ENCODE data around the gene PGM3.
A peak's percentile ranks its signal among the peaks of the same experiment; 100 is the strongest.

Gene PGM3

GRCh38 chr6:83183082-83183828 is 9.8 kb downstream of the PGM3 start:
- H3K4me3 ChIP-seq (ENCODE audit: control insufficient read depth, low read depth, low read length): no peak overlapping the region
- peak; percentile 98 for DNase-seq (ENCODE audit: low read depth)
- TF ChIP-seq, protein P1, sequence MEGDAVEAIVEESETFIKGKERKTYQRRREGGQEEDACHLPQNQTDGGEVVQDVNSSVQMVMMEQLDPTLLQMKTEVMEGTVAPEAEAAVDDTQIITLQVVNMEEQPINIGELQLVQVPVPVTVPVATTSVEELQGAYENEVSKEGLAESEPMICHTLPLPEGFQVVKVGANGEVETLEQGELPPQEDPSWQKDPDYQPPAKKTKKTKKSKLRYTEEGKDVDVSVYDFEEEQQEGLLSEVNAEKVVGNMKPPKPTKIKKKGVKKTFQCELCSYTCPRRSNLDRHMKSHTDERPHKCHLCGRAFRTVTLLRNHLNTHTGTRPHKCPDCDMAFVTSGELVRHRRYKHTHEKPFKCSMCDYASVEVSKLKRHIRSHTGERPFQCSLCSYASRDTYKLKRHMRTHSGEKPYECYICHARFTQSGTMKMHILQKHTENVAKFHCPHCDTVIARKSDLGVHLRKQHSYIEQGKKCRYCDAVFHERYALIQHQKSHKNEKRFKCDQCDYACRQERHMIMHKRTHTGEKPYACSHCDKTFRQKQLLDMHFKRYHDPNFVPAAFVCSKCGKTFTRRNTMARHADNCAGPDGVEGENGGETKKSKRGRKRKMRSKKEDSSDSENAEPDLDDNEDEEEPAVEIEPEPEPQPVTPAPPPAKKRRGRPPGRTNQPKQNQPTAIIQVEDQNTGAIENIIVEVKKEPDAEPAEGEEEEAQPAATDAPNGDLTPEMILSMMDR (conservative IDR thresholded peaks at IDR 0.05; ENCODE audit: control insufficient read depth, insufficient read depth, low read depth, low read length): no peak

DNA sequence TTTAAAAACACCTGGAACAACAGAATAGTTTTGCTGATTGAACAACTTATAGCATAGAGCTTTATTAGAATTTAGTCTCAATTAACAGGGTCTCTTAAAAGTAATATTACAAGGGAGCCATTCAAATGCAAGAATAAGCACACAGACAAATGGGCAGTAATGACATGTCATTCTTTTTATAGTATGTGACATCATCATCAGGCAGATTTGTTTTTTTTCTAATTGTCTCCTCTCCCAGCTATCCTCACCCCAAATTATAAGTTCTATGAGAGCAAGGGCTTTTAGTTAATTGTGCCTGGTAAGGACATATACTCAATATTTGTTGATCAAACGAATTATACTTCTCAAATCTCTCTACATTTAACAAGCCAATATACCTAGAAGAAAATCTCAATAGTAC is 11.0 kb downstream of the PGM3 start:
- TF ChIP-seq, protein P1 (conservative IDR thresholded peaks at IDR 0.05; ENCODE audit: control insufficient read depth, insufficient read depth, low read depth, low read length): no peak
- no peak for DNase-seq (ENCODE audit: low read depth)
- H3K4me3 ChIP-seq (ENCODE audit: control insufficient read depth, low read depth, low read length): no peak overlapping the region

DNA sequence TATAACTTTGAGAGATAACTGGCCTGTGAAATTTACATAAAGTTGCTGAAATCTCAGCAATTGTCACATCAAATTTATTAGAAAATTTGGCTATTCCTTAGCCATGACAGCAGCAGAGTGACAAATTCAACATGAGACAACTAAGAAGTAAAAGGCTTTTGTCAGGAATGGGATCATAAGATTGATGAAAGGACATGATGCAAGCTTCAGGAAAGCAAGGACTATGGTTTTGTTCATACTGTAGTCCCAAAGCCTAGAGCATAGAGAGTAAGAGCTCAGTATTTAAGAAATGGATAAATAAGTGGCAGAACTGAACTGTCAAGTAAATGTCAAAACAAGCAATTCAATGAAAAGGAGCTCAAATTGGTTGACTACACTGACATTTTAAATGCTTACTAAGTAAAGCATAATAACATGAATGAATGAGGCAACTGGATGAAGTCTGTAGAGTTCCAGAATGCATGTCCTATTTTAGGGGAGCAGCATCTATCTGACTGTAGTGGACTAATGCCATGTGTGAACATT is 12.6 kb downstream of the PGM3 start:
- H3K4me3 ChIP-seq (ENCODE audit: control insufficient read depth, low read depth, low read length): no peak overlapping the region
- no peak for DNase-seq (ENCODE audit: low read depth)
- TF ChIP-seq, protein P1 (conservative IDR thresholded peaks at IDR 0.05; ENCODE audit: control insufficient read depth, insufficient read depth, low read depth, low read length): no peak

DNA sequence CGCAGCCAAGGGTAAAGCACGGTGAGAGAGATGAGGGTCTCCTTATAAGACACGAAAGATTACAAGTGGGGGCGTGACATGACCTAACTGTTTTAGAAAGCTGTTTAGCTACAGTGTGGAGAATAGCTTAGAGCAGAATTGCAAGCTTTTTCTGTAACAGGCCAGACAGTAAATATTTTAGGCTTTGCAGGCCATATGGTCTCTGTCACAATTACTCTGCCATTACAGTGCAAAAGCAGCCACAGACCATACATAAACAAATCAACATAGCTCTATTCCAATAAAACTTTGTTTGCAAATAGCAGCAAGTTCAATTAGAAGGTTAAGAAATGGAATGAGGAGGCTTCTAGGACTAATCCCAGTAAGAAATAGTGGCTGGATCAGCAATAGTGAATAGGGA is 16.8 kb downstream of the PGM3 start:
- H3K4me3 ChIP-seq (ENCODE audit: control insufficient read depth, low read depth, low read length): no peak overlapping the region
- DNase-seq (ENCODE audit: low read depth): no peak
- TF ChIP-seq, protein P1 (conservative IDR thresholded peaks at IDR 0.05; ENCODE audit: control insufficient read depth, insufficient read depth, low read depth, low read length): no peak

GRCh38 chr6:83169511-83169910 is 23.6 kb downstream of the PGM3 start:
- TF ChIP-seq, protein P1 (conservative IDR thresholded peaks at IDR 0.05; ENCODE audit: control insufficient read depth, insufficient read depth, low read depth, low read length): no peak
- no peak for DNase-seq (ENCODE audit: low read depth)
- H3K4me3 ChIP-seq (ENCODE audit: control insufficient read depth, low read depth, low read length): no peak overlapping the region

GRCh38 chr6:83169106-83169505 is 24.0 kb downstream of the PGM3 start:
- no peak for DNase-seq (ENCODE audit: low read depth)
- H3K4me3 ChIP-seq (ENCODE audit: control insufficient read depth, low read depth, low read length): no peak overlapping the region
- TF ChIP-seq, protein P1 (conservative IDR thresholded peaks at IDR 0.05; ENCODE audit: control insufficient read depth, insufficient read depth, low read depth, low read length): no peak

Measured in fibroblast of mammary gland (primary cell).